Activated CD8-positive, alpha-beta T cell treated with anti-CD3 and anti-CD28 coated beads for 36 hours (primary cell): ENCODE measurements around the gene CIZ1. TPM values are rescaled to one million over a fixed set of nuclear protein-coding genes. Genes with fewer than 3 reads are reported as not detected.
"Not testable (repeated sequence)": the region's sequence is repeated elsewhere in the genome, so short reads cannot be mapped to it uniquely, and the experiment has no call there.

ENCODE experiments used
- ATAC-seq: fragments of 200-7000 bp; cut with Tn5 transposase; one replicate; pipeline ENCODE4 v1.10.0; 2021; ENCODE audit warnings: mild to moderate bottlenecking, moderate library complexity
- CTCF ChIA-PET: fragments of 350-600 bp; sonication (Branson Sonifier 250); formaldehyde crosslinking; loops from one replicate; lab custom pipeline; 2021; ENCODE audit warnings: antibody characterized with exemption; lab: Charles Lee
- POLR2A ChIA-PET: fragments of 350-600 bp; sonication (Branson Sonifier 250); formaldehyde crosslinking; loops from one replicate; lab custom pipeline; 2021; ENCODE audit warnings: antibody characterized with exemption; lab: Charles Lee
- DNase-seq: peaks from one replicate; pipeline ENCODE4 v3.0.0-alpha.2; 2020
- H3K27ac Mint-ChIP-seq: one replicate; pipeline ENCODE4 v1.8.0; 2021; ENCODE audit warnings: mild to moderate bottlenecking, mixed read lengths
- H3K27me3 Mint-ChIP-seq: one replicate; pipeline ENCODE4 v1.8.0; 2021; ENCODE audit warnings: mixed read lengths
- H3K36me3 Mint-ChIP-seq: one replicate; pipeline ENCODE4 v1.8.0; 2021; ENCODE audit warnings: low read depth, mixed read lengths
- H3K4me1 Mint-ChIP-seq: one replicate; pipeline ENCODE4 v1.8.0; 2021; ENCODE audit warnings: low read depth, mixed read lengths
- H3K4me3 Mint-ChIP-seq: one replicate; pipeline ENCODE4 v1.8.0; 2021; ENCODE audit warnings: mild to moderate bottlenecking, moderate library complexity, mixed read lengths
- H3K9me3 Mint-ChIP-seq: one replicate; pipeline ENCODE4 v1.8.0; 2021; ENCODE audit warnings: mixed read lengths
- intact Hi-C: fragments of 100-400 bp; cut with micrococcal nuclease; formaldehyde crosslinking; loops from one replicate; pipeline ENCODE4 v1.10.0; 2022
- total RNA-seq, 2 experiments: library from RNA; stranded (reverse); gene quantifications; one replicate each; pipeline ENCODE4 v1.2.3, GENCODE V29; 2021
- TF ChIP-seq, protein P1 (sequence below): fragments of 200-600 bp; IDR thresholded peaks from one replicate; pipeline ENCODE4 v1.8.0; 2022; ENCODE audit warnings: antibody characterized with exemption, mild to moderate bottlenecking

The CIZ1 gene
- total RNA-seq, 2 experiments from 2014 or later, result 75.7 to 77.1 TPM

DNA sequence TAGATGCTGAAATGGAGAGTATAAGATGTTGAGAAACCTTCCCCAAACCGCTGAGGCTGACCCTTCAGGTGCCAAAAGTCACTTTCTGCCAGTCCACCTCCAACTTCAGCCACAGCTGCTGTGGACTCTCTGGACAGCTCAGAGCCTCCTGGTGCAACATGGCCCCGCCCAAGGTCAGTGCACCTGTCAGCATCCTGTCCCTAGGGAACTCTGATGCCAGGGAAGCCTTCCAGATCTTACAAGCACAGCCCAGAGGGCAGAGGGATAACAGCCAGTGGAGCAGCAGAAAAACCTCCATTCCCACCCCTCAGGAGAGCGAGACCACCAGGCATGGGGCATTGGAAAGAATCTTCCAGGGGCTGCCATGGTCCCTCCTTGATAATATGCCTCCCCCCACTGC lies 53.4 kb downstream of the CIZ1 start:
- no peak overlapping the region for H3K27ac Mint-ChIP-seq
- TF ChIP-seq, protein P1, sequence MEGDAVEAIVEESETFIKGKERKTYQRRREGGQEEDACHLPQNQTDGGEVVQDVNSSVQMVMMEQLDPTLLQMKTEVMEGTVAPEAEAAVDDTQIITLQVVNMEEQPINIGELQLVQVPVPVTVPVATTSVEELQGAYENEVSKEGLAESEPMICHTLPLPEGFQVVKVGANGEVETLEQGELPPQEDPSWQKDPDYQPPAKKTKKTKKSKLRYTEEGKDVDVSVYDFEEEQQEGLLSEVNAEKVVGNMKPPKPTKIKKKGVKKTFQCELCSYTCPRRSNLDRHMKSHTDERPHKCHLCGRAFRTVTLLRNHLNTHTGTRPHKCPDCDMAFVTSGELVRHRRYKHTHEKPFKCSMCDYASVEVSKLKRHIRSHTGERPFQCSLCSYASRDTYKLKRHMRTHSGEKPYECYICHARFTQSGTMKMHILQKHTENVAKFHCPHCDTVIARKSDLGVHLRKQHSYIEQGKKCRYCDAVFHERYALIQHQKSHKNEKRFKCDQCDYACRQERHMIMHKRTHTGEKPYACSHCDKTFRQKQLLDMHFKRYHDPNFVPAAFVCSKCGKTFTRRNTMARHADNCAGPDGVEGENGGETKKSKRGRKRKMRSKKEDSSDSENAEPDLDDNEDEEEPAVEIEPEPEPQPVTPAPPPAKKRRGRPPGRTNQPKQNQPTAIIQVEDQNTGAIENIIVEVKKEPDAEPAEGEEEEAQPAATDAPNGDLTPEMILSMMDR, result no peak
- peaks cover 2% of the 10 kb centered on the region for H3K27me3 Mint-ChIP-seq
- no peaks in the 10 kb centered on the region for H3K9me3 Mint-ChIP-seq
- H3K36me3 Mint-ChIP-seq, result no peaks in the 10 kb centered on the region
- intact Hi-C loops, result no loop called here
- POLR2A ChIA-PET, result no interaction called here
- H3K4me3 Mint-ChIP-seq, result no peak overlapping the region
- peaks cover 5% of the 10 kb centered on the region for H3K4me1 Mint-ChIP-seq
- CTCF ChIA-PET, result interaction anchor here (1.8 kb wide), 1 partner anchor 21 kb away, joined by 11 read pairs; no protein-coding TSS in a partner anchor
- ATAC-seq, result no peak
- no peak for DNase-seq

DNA sequence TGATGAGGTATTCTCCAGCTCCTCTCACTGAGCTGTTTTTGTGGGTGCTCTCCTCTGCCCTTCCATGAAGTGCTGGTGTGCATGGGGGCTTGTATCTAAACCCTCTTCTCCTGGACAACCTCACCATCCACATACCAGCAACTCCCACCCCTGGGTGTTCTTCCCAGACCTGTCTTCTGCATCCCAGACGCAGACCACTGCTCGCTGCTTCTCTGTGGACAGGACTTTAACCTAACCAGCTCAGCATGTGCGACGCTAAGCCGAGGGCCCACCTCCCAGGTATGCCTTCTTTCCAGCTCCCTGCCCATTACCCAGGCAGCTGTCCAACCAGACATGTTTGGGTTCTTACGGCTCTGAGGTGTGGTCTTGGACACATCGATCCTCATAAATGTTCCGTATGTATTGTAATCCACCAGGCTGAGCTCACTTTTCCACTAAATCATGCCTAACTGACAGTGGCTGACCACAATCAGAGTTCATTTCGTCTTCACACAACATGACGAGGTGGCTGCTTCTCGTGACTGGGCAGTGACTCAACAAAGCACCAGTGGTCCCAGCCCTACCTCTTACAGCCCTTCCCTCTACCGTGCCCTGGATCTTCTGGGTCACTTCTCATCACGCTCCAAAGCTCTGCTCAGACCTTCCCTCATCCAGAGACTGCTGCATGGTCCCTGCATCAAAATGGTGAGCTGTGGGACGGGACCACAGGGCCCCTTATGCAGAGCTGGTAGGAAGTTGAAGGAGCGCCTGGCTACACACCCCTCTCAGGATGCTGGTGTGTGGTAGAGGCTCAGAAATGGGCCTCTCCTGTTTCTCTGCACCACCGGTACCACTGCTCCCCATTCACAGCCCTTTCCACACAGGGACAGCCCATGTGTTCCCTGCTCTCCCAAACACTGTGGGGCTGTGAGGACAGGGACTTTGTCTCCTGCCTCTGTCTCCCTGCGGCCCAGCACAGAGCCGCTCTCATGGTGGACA lies 54.3 kb downstream of the CIZ1 start:
- intact Hi-C loops, result no loop called here
- ChIA-PET CTCF (interaction anchor here (0.7 to 1.8 kb wide), 2 partner anchors 20 to 33 kb away, joined by 3 to 11 read pairs; no protein-coding TSS in a partner anchor), POLR2A (interaction anchor here (0.7 kb wide), 1 partner anchor 9 kb away, joined by 4 read pairs; no protein-coding TSS in a partner anchor)
- no peak for ATAC-seq
- Mint-ChIP-seq H3K27me3 (peaks cover 2% of the 10 kb centered on the region), H3K9me3 (no peaks in the 10 kb centered on the region), H3K36me3 (no peaks in the 10 kb centered on the region), H3K4me1 (peaks cover 4% of the 10 kb centered on the region), H3K27ac (no peak overlapping the region), H3K4me3 (no peak overlapping the region)
- no peak for DNase-seq
- TF ChIP-seq, protein P1, result no peak

DNA sequence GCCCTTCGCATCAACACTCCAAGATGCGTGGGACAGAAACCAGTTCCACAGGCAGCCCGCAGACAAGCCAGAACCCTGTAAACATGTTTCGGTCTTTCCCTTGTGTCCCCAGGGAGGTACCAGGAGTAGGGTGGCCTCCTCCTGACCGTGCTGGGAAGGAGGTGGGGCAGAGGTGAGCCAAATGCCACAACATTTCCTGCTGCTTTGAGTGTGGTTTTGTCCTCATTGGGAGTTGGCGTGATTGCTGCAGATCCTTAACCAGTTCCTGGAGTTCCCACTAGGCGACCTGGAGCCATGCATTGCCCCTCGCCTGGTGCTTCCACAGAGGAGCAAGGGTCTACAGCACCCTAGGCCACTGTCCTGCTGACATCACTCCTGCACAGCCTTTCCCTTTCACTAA lies 55.8 kb downstream of the CIZ1 start:
- ATAC-seq, H3K36me3 Mint-ChIP-seq, POLR2A ChIA-PET, CTCF ChIA-PET, H3K4me1 Mint-ChIP-seq, H3K9me3 Mint-ChIP-seq, intact Hi-C loops, H3K4me3 Mint-ChIP-seq, H3K27me3 Mint-ChIP-seq, DNase-seq, H3K27ac Mint-ChIP-seq: not testable (repeated sequence)

DNA sequence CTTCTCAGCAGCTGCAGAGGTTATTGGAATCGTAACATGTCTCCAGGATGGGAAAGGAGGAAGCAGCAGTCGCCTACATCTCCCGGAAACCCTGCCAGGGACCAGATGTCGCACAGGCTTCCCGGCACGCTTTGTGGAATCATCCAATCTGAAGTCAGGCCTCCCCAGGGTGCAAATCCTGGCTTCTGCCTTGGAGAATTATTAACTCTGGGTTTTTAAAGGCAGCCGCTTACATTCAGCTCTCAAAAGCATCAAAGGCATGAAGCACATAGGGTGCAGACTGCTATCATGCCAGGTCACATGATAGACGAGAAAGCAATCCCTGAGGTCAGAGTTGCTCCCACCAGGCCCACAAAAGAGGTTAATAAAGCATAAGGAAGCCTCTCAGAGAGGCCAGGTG lies 59.2 kb downstream of the CIZ1 start:
- H3K9me3 Mint-ChIP-seq, intact Hi-C loops, H3K27ac Mint-ChIP-seq, H3K4me1 Mint-ChIP-seq, ATAC-seq, H3K4me3 Mint-ChIP-seq, H3K27me3 Mint-ChIP-seq, POLR2A ChIA-PET, H3K36me3 Mint-ChIP-seq, CTCF ChIA-PET, DNase-seq: not testable (repeated sequence)

DNA sequence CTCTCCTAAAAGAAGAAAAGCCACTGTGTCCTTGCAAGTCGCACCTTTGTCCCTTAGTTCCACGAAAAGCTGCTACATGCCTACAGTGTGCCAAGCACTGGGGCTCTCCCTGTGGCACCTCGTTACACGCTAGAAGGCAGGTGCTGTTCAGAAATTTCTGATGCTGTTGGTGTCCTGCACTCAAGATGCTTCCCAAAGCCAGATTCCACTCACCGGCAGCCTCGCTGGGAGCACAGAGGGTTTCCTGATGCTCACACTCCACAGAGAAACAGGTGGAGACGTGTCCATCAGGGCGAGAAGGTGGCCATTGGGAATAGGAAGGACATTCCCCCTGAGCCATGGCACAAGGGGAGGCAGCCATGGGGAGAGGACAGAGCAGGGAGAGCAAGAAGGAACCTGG lies 60.0 kb downstream of the CIZ1 start:
- CTCF ChIA-PET, result not testable (repeated sequence)

DNA sequence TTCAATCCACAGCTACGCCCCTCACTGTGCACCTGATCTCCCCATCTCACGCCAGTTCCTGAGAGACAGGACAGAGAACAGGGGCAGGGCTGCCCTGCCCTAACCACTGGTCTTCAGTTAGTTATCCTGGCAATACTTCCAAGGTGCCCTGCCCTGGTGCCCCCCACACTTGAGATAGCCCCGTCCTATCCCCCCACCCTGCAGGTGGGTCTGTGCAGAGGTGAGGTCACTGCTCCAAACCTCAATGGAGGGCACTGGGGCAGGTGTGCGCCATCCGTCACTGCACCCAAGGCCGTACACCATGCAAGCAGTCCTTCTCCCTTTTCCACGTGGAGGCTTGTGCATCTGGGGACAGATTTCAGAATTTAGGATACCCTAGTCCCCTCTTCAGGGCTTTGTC lies 60.7 kb downstream of the CIZ1 start:
- H3K27ac Mint-ChIP-seq, ATAC-seq, DNase-seq, H3K9me3 Mint-ChIP-seq, H3K4me3 Mint-ChIP-seq, H3K27me3 Mint-ChIP-seq, POLR2A ChIA-PET, intact Hi-C loops, H3K36me3 Mint-ChIP-seq: not testable (repeated sequence)
- peaks cover 18% of the 10 kb centered on the region for H3K4me1 Mint-ChIP-seq
- CTCF ChIA-PET, result interaction anchor here (0.6 kb wide), 1 partner anchor 79 kb away, joined by 3 read pairs; no protein-coding TSS in a partner anchor

More for the DNA sequence above, 60.0 kb downstream of the CIZ1 start:
- H3K9me3 Mint-ChIP-seq, H3K4me3 Mint-ChIP-seq, POLR2A ChIA-PET, intact Hi-C loops, H3K27ac Mint-ChIP-seq, H3K36me3 Mint-ChIP-seq, ATAC-seq, DNase-seq, H3K27me3 Mint-ChIP-seq: not testable (repeated sequence)
- peaks cover 11% of the 10 kb centered on the region for H3K4me1 Mint-ChIP-seq
